Retinal pigment epithelial cell (primary cell): ENCODE results near the gene LILRB1.

ENCODE experiments used
- DNase-seq: peaks from one replicate; pipeline ENCODE4 v3.0.0-alpha.2; 2010; ENCODE audit warnings: low read depth
- H3K4me3 ChIP-seq: 2 replicates; pipeline ENCODE4 v1.5.1; 2011; ENCODE audit warnings: mild to moderate bottlenecking, low read length, control low read depth, moderate library complexity
- TF ChIP-seq, protein P1 (sequence below): conservative IDR thresholded peaks from 2 replicates; pipeline ENCODE4 v1.5.1; 2011; ENCODE audit warnings: low read depth, low read length, control low read depth, inconsistent platforms

LILRB1 gene

GRCh38 chr19:54648129-54648528, 17.8 kb downstream of the LILRB1 start:
- TF ChIP-seq, protein P1, sequence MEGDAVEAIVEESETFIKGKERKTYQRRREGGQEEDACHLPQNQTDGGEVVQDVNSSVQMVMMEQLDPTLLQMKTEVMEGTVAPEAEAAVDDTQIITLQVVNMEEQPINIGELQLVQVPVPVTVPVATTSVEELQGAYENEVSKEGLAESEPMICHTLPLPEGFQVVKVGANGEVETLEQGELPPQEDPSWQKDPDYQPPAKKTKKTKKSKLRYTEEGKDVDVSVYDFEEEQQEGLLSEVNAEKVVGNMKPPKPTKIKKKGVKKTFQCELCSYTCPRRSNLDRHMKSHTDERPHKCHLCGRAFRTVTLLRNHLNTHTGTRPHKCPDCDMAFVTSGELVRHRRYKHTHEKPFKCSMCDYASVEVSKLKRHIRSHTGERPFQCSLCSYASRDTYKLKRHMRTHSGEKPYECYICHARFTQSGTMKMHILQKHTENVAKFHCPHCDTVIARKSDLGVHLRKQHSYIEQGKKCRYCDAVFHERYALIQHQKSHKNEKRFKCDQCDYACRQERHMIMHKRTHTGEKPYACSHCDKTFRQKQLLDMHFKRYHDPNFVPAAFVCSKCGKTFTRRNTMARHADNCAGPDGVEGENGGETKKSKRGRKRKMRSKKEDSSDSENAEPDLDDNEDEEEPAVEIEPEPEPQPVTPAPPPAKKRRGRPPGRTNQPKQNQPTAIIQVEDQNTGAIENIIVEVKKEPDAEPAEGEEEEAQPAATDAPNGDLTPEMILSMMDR = no peak
- H3K4me3 ChIP-seq = no peak overlapping the region
- DNase-seq = no peak

DNA sequence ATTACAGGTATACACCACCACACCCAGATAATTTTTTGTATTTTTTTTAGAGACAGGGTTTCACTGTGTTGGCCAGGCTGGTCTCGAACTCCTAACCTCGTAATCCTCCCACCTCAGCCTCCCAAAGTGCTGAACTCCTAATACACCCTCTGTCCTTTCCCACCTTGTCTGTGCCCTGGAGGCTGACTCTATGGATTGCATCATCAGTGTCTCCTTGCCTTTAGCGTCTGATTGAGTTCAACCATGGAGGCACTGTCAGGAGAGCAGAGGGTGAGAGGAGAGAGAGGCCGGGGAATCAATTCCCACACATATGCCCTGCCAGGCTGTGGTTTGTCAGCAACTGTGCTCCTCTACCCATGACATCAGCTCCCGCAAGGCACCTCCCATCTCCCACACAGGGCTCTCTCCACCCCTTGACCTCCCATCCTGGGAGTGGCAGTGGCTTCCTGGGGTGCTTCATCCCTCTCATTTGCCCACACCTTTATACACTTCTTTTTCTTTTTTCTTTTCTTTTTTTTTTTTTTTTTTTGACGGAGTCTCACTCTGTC, 19.9 kb downstream of the LILRB1 start:
- DNase-seq = no peak
- no peak overlapping the region for H3K4me3 ChIP-seq
- TF ChIP-seq, protein P1 = no peak

- TF ChIP-seq, protein P1 = peak; percentile 48
- no peak for DNase-seq
Observed at GRCh38 chr19:54653181-54653809, 23.0 kb downstream of the LILRB1 start.

DNA sequence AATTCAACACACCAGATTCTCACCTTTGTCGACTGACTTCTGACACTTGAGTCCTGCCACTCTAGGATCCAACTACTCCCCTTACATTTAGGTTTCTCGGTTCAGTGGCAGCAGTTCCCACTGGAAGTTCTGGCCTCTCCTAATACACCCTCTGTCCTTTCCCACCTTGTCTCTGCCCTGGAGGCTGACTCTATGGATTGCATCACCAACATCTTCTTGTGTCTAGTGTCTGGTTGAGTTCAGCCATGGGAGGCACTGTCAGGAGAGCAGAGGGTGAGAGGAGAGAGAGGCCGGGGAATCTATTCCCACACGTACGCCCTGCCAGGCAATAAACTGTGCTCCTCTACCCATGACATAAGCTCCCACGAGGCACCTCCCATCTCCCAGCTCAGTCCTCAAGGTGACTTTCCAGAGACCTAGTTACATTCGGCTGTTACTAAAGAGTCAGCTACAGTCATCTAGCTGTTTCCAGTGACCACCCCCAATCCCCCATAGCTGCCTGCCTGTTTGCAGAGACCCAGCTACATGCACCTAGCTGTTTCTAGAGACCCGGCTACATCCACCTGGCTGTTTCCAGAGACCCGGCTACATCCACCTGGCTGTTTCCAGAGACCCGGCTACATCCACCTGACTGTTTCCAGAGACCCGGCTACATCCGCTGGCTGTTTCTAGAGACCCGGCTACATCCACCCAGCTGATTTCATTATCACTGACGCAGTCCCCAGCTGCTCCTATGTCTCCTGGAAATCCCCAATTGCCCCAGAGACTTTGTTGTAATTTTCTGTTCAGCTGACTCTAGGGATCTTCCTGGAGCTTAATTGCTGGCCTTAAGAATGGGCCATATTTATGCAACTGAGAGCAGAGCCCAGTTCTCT, 24.4 kb downstream of the LILRB1 start:
- DNase-seq = no peak
- TF ChIP-seq, protein P1 = no peak

More at GRCh38 chr19:54653181-54653809, 23.0 kb downstream of the LILRB1 start:
- H3K4me3 ChIP-seq = no peak overlapping the region

DNA sequence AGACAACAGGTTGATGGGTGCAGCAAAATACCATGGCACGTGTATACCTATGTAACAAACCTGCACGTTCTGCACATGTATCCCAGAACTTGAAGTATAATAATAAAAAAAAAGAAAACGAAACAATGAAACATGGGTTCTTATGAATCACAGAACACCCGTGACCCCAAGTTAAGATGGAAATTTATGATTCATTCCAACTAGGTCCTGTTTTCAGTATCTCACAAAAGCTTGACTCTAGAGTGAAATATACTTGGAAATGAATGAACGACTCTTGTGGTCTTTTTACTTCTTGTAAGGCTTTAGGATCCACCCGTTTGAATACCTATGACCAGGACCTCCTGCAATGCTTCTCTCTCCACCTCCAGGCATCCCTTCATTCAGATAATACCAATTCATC, 29.0 kb downstream of the LILRB1 start:
- no peak for DNase-seq
- TF ChIP-seq, protein P1 = no peak

More for the DNA sequence above, 24.4 kb downstream of the LILRB1 start:
- H3K4me3 ChIP-seq = no peak overlapping the region

GRCh38 chr19:54660306-54660705, 30.0 kb downstream of the LILRB1 start:
- no peak for DNase-seq
- no peak overlapping the region for H3K4me3 ChIP-seq
- TF ChIP-seq, protein P1 = no peak

More for the DNA sequence above, 29.0 kb downstream of the LILRB1 start:
- no peak overlapping the region for H3K4me3 ChIP-seq
